ENCODE results near the gene CNTROB. TPM values are rescaled to one million over a fixed set of nuclear protein-coding genes. Genes with fewer than 3 reads are reported as not detected.

The CNTROB gene
- 10 to 100 TPM in 2 of 6 experiments, 1 to 10 TPM in 4; 7.3 to 12.7 (median 9.4) TPM for total RNA-seq
- long read RNA-seq, partial matches to known transcripts = 0 of 1 reads
- long read RNA-seq, other reads (novel, unspliced or antisense) = 1 of 1 reads

DNA sequence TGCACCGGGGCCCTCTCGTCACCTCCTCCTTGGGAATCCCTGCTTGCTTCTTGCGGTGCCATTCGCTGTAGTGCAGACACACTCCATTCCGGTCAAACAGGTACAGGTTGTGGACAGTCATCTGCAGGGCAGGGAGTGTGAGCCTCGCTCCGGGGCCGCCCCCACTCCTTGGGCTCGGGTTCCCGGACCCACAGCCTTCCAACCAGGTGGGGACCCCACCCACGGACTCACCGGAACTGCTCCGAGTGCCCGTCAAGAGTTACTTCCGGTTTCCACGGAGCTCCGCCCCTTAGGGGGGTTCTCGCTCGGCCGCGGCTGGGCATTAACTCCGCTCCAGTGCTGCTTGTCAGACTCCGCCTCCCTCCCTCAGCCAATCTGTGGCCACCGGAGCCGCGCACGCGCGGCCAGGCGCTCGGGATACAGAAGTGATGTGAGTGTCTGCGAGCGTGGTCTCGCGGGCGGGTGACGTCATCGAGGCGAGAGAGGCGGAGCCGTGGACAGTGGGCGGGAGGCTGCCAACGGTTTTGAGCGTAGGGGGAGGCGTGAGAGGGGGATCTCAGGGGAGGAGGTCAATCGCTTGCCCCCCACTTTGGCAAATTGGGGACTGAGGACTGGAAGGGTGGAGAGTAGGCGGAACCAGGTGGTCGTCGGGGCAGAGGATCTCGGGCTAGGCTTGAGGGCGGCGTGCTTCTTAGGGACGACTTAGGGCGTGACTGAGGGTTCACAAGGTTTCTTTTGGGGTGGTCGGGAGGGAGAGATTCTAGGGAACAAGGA lies at the start of gene CNTROB, which contains the start of gene TRAPPC1:
TSS of gene CNTROB (plus strand) at position 498 of the 774 bp plus-strand sequence. CDS start 874 bp downstream, outside the sequence.
TSS of gene TRAPPC1 (minus strand) at position 238 of the 774 bp plus-strand sequence. CDS start at position 121, 117 bp downstream.
- ATAC-seq = peak; percentile 99 to 100 (median 99)
- Histone ChIP-seq H3K4me1 (peaks cover 0 to 5% (median 0%) of the 10 kb centered on the region in 4 donors), H3K36me3 (peaks cover 0 to 6% (median 0%) of the 10 kb centered on the region in 4 donors), H3K9me3 (no peaks in the 10 kb centered on the region), H3K27ac (peak within 1 kb of the TSS; percentile 54 to 80 (median 75)), H3K27me3 (no peaks in the 10 kb centered on the region), H3K4me3 (peak within 1 kb of the TSS; percentile 63 to 90 (median 82))
- DNase-seq = peak; percentile 99 to 100 (median 100)
- peak; percentile 44 for TF ChIP-seq POLR2A (IDR thresholded peaks at IDR 0.05)
- TF ChIP-seq, protein P1, sequence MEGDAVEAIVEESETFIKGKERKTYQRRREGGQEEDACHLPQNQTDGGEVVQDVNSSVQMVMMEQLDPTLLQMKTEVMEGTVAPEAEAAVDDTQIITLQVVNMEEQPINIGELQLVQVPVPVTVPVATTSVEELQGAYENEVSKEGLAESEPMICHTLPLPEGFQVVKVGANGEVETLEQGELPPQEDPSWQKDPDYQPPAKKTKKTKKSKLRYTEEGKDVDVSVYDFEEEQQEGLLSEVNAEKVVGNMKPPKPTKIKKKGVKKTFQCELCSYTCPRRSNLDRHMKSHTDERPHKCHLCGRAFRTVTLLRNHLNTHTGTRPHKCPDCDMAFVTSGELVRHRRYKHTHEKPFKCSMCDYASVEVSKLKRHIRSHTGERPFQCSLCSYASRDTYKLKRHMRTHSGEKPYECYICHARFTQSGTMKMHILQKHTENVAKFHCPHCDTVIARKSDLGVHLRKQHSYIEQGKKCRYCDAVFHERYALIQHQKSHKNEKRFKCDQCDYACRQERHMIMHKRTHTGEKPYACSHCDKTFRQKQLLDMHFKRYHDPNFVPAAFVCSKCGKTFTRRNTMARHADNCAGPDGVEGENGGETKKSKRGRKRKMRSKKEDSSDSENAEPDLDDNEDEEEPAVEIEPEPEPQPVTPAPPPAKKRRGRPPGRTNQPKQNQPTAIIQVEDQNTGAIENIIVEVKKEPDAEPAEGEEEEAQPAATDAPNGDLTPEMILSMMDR (IDR thresholded peaks at IDR 0.05) = no peak
- WGBS (ENCODE audit: insufficient coverage, low coverage, low lambda C conversion rate, missing lambda C conversion rate) = under 1% methylated on average over 44 of the region's 55 CpGs
- intact Hi-C loops (cut with DNase I) = no loop called here

DNA sequence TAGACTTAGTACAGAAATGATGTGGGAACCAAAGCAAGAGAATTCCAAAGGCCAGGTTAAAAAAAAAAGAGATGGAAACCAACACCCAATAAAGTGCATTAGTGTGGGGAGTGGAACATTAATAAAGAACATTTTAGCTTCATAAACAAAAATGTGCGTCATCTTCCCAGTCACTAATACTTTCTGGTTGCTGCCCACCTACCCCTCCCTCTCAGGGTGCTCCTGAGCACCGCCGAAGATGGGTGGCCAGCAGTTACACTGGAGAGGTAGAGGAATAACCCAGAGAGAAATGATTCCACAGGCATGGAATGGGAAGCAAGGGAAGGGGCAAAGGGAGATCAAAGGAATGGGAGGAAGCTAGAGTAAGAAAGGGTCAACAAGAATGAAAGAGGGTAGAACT lies 49.4 kb upstream of the CNTROB start:
- H3K4me3 ChIP-seq = no peak overlapping the region
- H3K27me3 ChIP-seq = no peaks in the 10 kb centered on the region
- no peak overlapping the region for H3K27ac ChIP-seq
- no peaks in the 10 kb centered on the region for H3K9me3 ChIP-seq
- intact Hi-C loops (cut with DNase I) = no loop called here
- WGBS (ENCODE audit: insufficient coverage, low coverage, low lambda C conversion rate, missing lambda C conversion rate) = 83% methylated on average over 1 of the region's 3 CpGs
- no peak for DNase-seq
- H3K4me1 ChIP-seq = peaks cover 0 to 21% (median 11%) of the 10 kb centered on the region in 4 donors
- H3K36me3 ChIP-seq = no peaks in the 10 kb centered on the region
- no peak for TF ChIP-seq POLR2A (IDR thresholded peaks at IDR 0.05)
- TF ChIP-seq, protein P1 (IDR thresholded peaks at IDR 0.05) = no peak
- no peak for ATAC-seq

DNA sequence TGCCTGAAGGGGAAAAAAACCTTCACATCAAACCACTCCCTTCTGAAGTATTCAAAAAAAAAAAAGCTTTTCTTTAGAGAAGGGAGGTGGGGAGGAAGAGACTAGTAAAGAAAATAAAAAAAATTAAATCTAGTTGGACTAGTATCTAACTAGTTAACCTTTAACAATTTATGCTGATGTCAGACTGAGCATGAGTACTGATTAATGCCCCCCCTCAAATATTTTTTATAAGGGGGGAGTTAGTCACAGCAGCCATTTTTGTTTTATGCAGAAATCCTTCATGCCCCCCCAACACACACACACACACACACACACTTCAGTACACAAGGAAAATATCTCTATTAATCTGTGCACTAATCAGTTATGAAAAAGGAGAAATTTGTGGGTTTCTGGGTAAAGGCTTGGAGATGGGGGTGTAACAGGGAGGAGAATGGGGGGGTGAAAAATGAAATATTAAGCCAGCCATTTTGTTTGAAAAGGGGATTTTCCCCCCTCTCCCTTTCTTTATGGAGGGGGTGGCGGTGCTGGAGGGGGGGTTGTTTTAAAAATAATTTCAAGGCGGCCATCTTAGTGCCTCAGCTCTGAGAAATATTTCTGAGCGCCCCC lies 48.1 kb upstream of the CNTROB start:
- no peak for DNase-seq
- H3K9me3 ChIP-seq = no peaks in the 10 kb centered on the region
- intact Hi-C loops (cut with DNase I) = no loop called here
- no peak for ATAC-seq
- H3K4me3 ChIP-seq = no peak overlapping the region
- TF ChIP-seq, protein P1 (IDR thresholded peaks at IDR 0.05) = no peak
- no peak for TF ChIP-seq POLR2A (IDR thresholded peaks at IDR 0.05)
- H3K36me3 ChIP-seq = no peaks in the 10 kb centered on the region
- peaks cover 3 to 34% (median 17%) of the 10 kb centered on the region in 4 donors for H3K4me1 ChIP-seq
- WGBS (ENCODE audit: insufficient coverage, low coverage, low lambda C conversion rate, missing lambda C conversion rate) = 34% methylated on average over 3 of the region's 3 CpGs
- no peaks in the 10 kb centered on the region for H3K27me3 ChIP-seq
- no peak overlapping the region for H3K27ac ChIP-seq

DNA sequence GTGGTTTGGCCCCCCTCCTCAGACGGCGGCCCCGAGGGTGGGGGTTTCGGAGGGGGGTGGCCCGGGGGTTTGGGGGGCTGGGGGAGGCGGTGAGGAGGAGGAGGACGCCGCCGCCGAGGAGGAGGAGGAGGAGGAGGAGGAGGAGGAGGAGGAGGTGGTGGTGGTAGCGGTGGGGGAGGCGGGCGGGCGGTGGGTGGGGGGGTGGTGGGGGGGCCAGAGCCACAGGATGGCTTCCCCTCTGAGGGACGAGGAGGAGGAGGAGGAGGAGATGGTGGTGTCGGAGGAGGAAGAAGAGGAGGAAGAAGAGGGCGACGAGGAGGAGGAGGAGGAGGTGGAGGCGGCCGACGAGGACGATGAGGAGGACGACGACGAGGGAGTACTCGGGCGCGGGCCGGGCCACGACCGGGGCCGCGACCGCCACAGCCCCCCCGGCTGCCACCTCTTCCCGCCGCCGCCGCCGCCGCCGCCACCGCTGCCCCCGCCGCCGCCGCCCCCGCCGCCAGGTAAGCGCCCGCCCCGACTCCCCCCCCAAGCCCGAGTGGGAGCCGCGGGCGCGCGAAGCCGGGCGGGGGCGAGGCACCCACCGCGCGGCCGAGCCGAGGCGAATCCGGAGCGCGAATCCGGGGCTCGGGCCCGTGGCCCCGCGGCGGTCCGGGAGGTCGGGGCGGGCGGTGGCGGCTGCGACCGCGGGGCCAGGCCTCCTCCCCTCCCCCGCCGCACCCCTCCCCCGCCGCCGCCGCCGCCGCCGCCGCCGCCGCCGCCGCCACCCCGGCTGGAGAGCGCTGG lies 47.2 kb upstream of the CNTROB start:
- intact Hi-C loops (cut with DNase I) = no loop called here
- TF ChIP-seq, protein P1 (IDR thresholded peaks at IDR 0.05) = no peak
- no peak for TF ChIP-seq POLR2A (IDR thresholded peaks at IDR 0.05)
- peak overlapping the region in 2 of 3 donors; percentile 82 to 88 for H3K27ac ChIP-seq
- H3K36me3 ChIP-seq = no peaks in the 10 kb centered on the region
- DNase-seq (no peak), ATAC-seq (no peak)
- H3K4me3 ChIP-seq = peak overlapping the region; percentile 56 to 63 (median 59)
- 1% methylated on average over 38 of the region's 100 CpGs for WGBS (ENCODE audit: insufficient coverage, low coverage, low lambda C conversion rate, missing lambda C conversion rate)
- H3K9me3 ChIP-seq = no peaks in the 10 kb centered on the region
- H3K27me3 ChIP-seq = no peaks in the 10 kb centered on the region
- peaks cover 3 to 42% (median 21%) of the 10 kb centered on the region in 4 donors for H3K4me1 ChIP-seq
